Heart left ventricle (tissue), 13 donors: ENCODE measurements around the gene FASTKD1.

Experiments
- CTCF ChIP-seq, 12 donors: fragments of 200-600 bp; sonication (generic) in 4 of 12; IDR thresholded peaks; one replicate each; pipeline versions ENCODE4 v1.5.0 to v1.8.0; 2018 to 2022; ENCODE audit warnings: antibody characterized with exemption in 12 of 12, mild to moderate bottlenecking in 5 of 12
- POLR2A ChIP-seq, 2 donors: fragments of 450-650 bp; IDR thresholded peaks; one replicate each; pipeline ENCODE4 v1.6.1; 2017; ENCODE audit warnings: antibody characterized with exemption in 2 of 2, mild to moderate bottlenecking in 2 of 2, moderate library complexity in 2 of 2
- donor health status: ischemic (EF 13 %, LVEDD 7.1; RV severe dilation, severe dysfunction).
- donor health status: DM: no; HTN: yes; CAD: no.
- donor health status: DM: no; HTN: no; CAD: no.
- donor health status: ischemic (EF 25% LVEDD 6.9; RV normal size, moderate dysfunction).
- donor health status: ischemic (EF 25% LVEDD 5.7; RV mildly dilated, moderate dysfunction).
- donor health status: ischemic (EF 35%, LVEDD 5.7; RV mildly dilated, moderate dysfunction).
- donor health status: nonischemic (EF 11% LVEDD 7.7; RV severe dilation, severe dysfunction).
- donor health status: DM: yes; HTN: yes; CAD: no.
- donor health status: PGD.
- donor health status: ischemic (EF 29% LVEDD 5.4; RV normal size, mild dysfunction).
- donor health status: nonischemic (EF 23%, LVEDD 6.1; RV moderate dilation, normal function).

GRCh38 chr2:169572821-169573159 lies 875 bp downstream of the FASTKD1 start:
- no peak for TF ChIP-seq POLR2A (IDR thresholded peaks at IDR 0.05)
- TF ChIP-seq CTCF (IDR thresholded peaks at IDR 0.05), result no peak
